ENCODE results near the gene SENP1.

GRCh38 chr12:48122065-48122834 is 16.4 kb upstream of the SENP1 start:
- TF ChIP-seq BCL3 (CRISPR knock-in tag; IDR thresholded peaks at IDR 0.05) (no peak), MAFG (CRISPR knock-in tag; IDR thresholded peaks at IDR 0.05) (no peak), JUND (CRISPR knock-in tag; IDR thresholded peaks at IDR 0.05) (no peak), CTCF (CRISPR knock-in tag; IDR thresholded peaks at IDR 0.05) (no peak), MYC (CRISPR knock-in tag; IDR thresholded peaks at IDR 0.05; ENCODE audit: borderline replicate concordance) (no peak), HNRNPUL1 (IDR thresholded peaks at IDR 0.05; ENCODE audit: low read depth, low read length) (no peak), MYNN (CRISPR knock-in tag; IDR thresholded peaks at IDR 0.05; ENCODE audit: low read depth) (no peak)

Data from HepG2 (cell line).